Effector CD4-positive, alpha-beta T cell (primary cell): ENCODE measurements around the gene PCDHA8.
"Not testable (repeated sequence)": the region's sequence is repeated elsewhere in the genome, so short reads cannot be mapped to it uniquely, and the experiment has no call there.

ENCODE experiments used
- DNase-seq: peaks from one replicate; pipeline ENCODE4 v3.0.0-alpha.2; 2020

PCDHA8 gene

DNA sequence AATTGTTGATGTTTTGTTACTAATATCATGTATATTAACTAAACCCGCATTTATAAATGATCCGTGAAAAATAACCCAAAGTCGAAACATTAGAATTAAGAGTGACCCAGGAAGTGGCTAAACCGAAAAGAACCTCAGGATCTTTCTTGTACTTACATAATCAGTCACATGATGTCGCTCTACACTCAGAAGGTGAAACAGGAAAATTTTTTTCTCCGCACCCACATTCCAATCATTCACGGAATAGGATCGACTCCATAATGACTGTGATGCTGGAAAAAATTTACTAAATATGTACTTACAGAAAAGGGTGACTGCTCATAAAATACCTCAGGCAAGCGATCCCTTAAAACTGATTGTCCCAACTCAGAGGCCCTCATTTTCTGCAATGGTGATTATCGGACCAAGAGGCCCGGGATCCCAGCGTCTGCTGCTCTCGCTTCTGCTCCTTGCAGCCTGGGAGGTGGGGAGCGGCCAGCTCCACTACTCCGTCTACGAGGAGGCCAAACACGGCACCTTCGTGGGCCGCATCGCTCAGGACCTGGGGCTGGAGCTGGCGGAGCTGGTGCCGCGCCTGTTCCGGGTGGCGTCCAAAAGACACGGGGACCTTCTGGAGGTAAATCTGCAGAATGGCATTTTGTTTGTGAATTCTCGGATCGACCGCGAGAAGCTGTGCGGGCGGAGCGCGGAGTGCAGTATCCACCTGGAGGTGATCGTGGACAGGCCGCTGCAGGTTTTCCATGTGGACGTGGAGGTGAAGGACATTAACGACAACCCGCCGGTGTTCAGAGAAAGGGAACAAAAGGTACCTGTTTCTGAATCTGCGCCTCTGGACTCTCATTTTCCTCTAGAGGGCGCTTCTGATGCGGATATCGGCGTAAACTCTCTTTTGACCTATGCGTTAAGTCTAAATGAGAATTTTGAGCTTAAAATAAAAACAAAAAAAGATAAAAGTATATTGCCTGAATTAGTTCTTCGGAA, 34.4 kb downstream of the PCDHA8 start, which contains the start of gene PCDHA12:
Gene PCDHA12 (plus strand): TSS at position 224 of the 981 bp plus-strand sequence. CDS start 165 bp downstream, at position 389.
- DNase-seq, result no peak

DNA sequence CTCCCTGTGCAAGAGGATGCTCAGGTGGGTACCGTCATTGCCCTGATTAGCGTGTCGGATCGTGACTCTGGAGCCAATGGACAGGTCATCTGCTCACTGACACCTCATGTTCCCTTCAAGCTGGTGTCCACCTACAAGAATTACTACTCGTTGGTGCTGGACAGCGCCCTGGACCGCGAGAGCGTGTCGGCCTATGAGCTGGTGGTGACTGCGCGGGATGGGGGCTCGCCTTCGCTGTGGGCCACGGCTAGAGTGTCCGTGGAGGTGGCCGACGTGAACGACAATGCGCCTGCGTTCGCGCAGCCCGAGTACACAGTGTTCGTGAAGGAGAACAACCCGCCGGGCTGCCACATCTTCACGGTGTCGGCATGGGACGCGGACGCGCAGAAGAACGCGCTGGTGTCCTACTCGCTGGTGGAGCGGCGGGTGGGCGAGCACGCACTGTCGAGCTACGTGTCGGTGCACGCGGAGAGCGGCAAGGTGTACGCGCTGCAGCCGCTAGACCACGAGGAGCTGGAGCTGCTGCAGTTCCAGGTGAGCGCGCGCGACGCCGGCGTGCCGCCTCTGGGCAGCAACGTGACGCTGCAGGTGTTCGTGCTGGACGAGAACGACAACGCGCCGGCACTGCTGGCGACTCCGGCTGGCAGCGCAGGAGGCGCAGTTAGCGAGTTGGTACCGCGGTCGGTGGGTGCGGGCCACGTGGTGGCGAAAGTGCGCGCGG, 35.7 kb downstream of the PCDHA8 start:
- DNase-seq, result not testable (repeated sequence)

DNA sequence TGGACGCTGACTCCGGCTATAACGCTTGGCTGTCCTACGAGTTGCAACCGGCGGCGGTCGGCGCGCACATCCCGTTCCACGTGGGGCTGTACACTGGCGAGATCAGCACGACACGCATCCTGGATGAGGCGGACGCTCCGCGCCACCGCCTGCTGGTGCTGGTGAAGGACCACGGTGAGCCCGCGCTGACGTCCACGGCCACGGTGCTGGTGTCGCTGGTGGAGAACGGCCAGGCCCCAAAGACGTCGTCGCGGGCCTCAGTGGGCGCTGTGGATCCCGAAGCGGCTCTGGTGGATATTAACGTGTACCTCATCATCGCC, 36.2 kb downstream of the PCDHA8 start:
- DNase-seq, result no peak

DNA sequence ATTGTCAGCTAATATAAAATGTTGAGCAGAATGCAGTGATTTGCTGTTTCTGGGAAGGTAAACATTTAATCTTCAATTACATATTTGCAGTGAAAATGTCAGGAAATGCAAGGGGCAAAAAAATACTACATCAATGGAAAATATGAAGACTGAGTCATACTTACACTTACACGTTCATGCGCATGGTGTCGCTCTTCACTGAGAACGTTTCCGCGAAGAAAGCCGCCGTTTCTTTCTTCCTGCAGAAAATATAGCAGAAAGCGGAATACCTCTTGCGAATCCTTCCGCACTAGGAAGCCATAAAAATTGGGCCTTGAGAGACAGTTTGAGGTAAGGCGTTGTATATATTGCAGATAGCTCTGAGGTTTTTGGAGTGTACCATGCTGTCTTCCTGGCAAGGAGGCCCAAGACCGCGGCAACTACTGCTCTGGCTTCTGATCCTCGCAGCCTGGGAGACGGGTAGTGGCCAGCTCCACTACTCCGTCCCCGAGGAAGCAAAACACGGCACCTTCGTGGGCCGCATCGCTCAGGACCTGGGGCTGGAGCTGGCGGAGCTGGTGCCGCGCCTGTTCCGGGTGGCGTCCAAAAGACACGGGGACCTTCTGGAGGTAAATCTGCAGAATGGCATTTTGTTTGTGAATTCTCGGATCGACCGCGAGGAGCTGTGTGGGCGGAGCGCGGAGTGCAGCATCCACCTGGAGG, 41.1 kb downstream of the PCDHA8 start, which contains the start of gene PCDHA13:
Gene PCDHA13 (plus strand): TSS at position 236 of the 702 bp plus-strand sequence. CDS start 145 bp downstream, at position 381.
- DNase-seq, result no peak

DNA sequence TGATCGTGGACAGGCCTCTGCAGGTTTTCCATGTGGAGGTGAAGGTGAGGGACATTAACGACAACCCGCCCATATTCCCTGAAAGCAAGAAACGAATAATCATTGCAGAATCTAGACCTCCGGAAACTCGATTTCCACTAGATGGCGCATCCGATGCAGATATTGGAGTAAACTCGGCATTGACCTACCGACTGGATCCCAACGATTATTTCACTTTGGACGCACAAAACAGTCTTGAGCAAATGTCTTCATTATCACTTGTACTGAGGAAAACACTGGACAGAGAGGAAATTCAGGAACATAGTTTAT, 41.6 kb downstream of the PCDHA8 start:
- no peak for DNase-seq

DNA sequence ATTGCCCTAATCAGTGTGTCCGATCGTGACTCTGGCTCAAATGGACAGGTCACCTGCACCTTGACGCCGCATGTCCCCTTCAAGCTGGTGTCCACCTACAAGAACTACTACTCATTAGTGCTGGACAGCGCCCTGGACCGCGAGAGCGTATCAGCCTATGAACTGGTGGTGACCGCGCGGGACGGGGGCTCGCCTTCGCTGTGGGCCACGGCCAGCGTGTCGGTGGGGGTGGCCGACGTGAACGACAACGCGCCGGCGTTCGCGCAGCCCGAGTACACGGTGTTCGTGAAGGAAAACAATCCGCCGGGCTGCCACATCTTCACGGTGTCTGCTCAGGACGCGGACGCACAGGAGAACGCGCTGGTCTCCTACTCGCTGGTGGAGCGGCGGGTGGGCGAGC, 42.4 kb downstream of the PCDHA8 start:
- no peak for DNase-seq

DNA sequence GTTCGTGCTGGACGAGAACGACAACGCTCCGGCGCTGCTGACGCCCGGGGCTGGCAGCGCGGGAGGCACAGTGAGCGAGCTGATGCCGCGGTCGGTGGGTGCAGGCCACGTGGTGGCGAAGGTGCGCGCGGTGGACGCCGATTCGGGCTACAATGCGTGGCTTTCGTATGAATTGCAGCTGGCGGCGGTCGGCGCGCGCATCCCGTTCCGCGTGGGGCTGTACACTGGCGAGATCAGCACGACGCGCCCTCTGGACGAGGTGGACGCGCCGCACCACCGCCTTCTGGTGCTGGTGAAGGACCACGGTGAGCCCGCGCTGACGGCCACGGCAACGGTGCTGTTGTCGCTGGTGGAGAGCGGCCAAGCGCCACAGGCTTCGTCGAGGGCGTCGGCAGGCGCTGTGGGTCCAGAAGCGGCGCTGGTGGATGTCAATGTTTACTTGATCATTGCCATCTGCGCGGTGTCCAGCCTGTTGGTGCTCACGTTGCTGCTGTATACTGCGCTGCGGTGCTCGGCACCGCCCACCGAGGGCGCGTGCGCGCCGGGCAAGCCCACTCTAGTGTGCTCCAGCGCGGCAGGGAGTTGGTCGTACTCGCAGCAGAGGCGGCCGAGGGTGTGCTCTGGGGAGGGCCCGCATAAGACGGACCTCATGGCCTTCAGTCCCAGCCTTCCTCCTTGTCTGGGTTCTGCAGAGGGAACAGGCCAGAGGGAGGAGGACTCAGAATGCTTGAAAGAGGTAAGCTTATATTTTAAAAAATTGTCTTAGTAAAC, 43.1 kb downstream of the PCDHA8 start:
- no peak for DNase-seq
